ENCODE data around the gene SMARCD3.

GRCh38 chr7:151210087-151210854, 38.2 kb downstream of the SMARCD3 start, which contains the start of gene H2BK1:
- TF ChIP-seq CTCF (IDR thresholded peaks at IDR 0.05), result no peak
- no peak for TF ChIP-seq EP300 (IDR thresholded peaks at IDR 0.05)
- TF ChIP-seq POLR2A (IDR thresholded peaks at IDR 0.05), result no peak
- no peak for TF ChIP-seq POLR2AphosphoS5 (IDR thresholded peaks at IDR 0.05)
